ENCODE data around the gene U2SURP.

Gene U2SURP

DNA sequence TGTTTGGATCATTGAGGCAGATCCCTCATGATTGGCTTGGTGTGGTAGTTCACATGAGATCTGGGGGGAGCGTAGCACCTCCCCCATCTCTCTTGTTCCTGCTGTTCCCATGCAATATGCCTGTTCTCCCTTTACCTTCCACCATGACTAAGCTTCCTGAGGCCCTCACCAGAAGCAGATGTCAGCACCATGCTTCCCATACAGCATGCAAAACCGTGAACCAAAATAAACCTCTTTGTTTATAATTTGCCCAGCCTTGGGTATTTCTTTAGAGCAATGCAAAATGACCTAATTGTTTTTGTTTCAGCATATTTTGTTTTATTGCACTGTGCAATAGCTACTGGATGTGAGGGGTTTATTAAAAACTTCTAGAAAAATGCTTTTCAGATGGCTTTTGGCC lies 61.6 kb downstream of the U2SURP start:
- no peaks in the 10 kb centered on the region for H3K4me1 ChIP-seq
- no peak overlapping the region for H3K4me3 ChIP-seq (ENCODE audit: low read depth, low read length)
- H2AFZ ChIP-seq = no peak overlapping the region
- TF ChIP-seq, protein P1, sequence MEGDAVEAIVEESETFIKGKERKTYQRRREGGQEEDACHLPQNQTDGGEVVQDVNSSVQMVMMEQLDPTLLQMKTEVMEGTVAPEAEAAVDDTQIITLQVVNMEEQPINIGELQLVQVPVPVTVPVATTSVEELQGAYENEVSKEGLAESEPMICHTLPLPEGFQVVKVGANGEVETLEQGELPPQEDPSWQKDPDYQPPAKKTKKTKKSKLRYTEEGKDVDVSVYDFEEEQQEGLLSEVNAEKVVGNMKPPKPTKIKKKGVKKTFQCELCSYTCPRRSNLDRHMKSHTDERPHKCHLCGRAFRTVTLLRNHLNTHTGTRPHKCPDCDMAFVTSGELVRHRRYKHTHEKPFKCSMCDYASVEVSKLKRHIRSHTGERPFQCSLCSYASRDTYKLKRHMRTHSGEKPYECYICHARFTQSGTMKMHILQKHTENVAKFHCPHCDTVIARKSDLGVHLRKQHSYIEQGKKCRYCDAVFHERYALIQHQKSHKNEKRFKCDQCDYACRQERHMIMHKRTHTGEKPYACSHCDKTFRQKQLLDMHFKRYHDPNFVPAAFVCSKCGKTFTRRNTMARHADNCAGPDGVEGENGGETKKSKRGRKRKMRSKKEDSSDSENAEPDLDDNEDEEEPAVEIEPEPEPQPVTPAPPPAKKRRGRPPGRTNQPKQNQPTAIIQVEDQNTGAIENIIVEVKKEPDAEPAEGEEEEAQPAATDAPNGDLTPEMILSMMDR (IDR thresholded peaks at IDR 0.05) = no peak
- no peak overlapping the region for H3K4me2 ChIP-seq (ENCODE audit: low read length)
- H3K36me3 ChIP-seq (ENCODE audit: control insufficient read depth, insufficient read depth, low read length) = no peaks in the 10 kb centered on the region
- no peaks in the 10 kb centered on the region for H3K9me3 ChIP-seq (ENCODE audit: control insufficient read depth, low read length)
- no peaks in the 10 kb centered on the region for H3K27me3 ChIP-seq (ENCODE audit: control insufficient read depth, insufficient read depth, low read length)
- no peak overlapping the region for H3K27ac ChIP-seq
- no peaks in the 10 kb centered on the region for H3K79me2 ChIP-seq
- no peak overlapping the region for H3K9ac ChIP-seq

DNA sequence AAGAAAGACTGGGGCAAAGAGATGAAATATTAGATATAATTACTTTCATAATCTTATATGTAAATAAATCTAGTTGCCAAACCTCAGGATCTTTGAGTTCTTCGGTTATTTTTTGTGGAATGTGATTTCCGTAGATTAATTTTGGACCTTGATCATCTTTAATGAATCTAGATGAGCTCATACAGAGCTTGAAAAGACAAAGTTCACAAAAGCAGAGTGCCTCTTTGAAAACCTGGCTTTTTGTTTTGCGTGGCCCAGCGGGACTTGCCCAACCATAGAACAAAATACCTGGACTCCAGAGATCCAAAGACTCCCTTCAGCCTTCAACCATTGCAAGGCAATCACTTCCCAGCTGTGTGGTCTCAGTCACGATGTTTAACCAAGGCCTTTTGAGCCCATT lies 63.4 kb downstream of the U2SURP start:
- no peak overlapping the region for H3K9ac ChIP-seq
- no peak overlapping the region for H3K4me2 ChIP-seq (ENCODE audit: low read length)
- no peaks in the 10 kb centered on the region for H3K36me3 ChIP-seq (ENCODE audit: control insufficient read depth, insufficient read depth, low read length)
- H3K27me3 ChIP-seq (ENCODE audit: control insufficient read depth, insufficient read depth, low read length) = no peaks in the 10 kb centered on the region
- no peak overlapping the region for H2AFZ ChIP-seq
- no peak overlapping the region for H3K27ac ChIP-seq
- H3K4me3 ChIP-seq (ENCODE audit: low read depth, low read length) = no peak overlapping the region
- TF ChIP-seq, protein P1 (IDR thresholded peaks at IDR 0.05) = no peak
- H3K4me1 ChIP-seq = no peaks in the 10 kb centered on the region
- H3K9me3 ChIP-seq (ENCODE audit: control insufficient read depth, low read length) = no peaks in the 10 kb centered on the region
- no peaks in the 10 kb centered on the region for H3K79me2 ChIP-seq

DNA sequence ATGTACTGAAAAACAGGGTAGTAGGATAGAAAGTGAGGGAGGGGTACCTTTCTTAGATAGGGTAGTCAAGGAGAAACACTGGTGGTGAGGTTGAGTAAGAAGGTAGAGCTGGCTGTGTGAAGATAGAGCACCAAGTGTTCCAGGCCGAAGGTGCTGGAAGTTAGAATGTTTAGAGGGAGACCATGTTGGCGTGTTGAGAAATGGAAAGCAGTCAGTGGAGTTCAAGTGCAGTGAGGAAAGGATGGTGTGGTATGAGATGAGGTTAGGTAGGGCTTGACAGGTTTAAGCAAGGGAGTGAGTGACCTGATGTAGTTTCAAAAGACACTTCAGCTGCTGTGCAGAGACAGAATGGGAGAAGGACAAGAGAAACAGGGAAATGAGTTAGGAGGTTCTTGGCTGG lies 64.0 kb downstream of the U2SURP start:
- no peak overlapping the region for H3K4me2 ChIP-seq (ENCODE audit: low read length)
- no peak overlapping the region for H3K27ac ChIP-seq

DNA sequence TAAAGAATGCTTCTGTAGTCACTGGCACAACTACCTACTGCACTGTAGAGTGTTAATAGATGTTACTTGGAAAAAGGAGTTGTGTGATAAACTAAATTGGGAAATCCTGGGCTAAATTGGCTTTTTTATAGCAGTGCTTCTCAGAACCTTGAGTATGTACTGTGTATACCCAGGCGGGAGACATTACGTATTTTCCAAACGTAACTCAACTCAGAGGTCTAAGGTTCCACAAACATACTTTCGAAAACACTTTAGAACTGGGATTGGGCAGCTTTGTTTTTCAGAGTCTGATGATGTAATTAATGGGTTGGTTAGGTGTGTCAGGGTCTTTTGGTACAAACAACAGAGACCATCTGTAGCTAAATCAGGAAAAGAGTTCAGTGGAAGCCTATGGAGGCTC lies 64.7 kb downstream of the U2SURP start:
- no peaks in the 10 kb centered on the region for H3K4me1 ChIP-seq

More for the DNA sequence above, 64.0 kb downstream of the U2SURP start:
- TF ChIP-seq, protein P1 (IDR thresholded peaks at IDR 0.05) = no peak
- H3K9me3 ChIP-seq (ENCODE audit: control insufficient read depth, low read length) = no peaks in the 10 kb centered on the region
- H3K27me3 ChIP-seq (ENCODE audit: control insufficient read depth, insufficient read depth, low read length) = no peaks in the 10 kb centered on the region
- no peaks in the 10 kb centered on the region for H3K79me2 ChIP-seq
- H3K36me3 ChIP-seq (ENCODE audit: control insufficient read depth, insufficient read depth, low read length) = no peaks in the 10 kb centered on the region
- H3K9ac ChIP-seq = no peak overlapping the region
- H3K4me3 ChIP-seq (ENCODE audit: low read depth, low read length) = no peak overlapping the region
- H3K4me1 ChIP-seq = no peaks in the 10 kb centered on the region
- H2AFZ ChIP-seq = no peak overlapping the region

DNA sequence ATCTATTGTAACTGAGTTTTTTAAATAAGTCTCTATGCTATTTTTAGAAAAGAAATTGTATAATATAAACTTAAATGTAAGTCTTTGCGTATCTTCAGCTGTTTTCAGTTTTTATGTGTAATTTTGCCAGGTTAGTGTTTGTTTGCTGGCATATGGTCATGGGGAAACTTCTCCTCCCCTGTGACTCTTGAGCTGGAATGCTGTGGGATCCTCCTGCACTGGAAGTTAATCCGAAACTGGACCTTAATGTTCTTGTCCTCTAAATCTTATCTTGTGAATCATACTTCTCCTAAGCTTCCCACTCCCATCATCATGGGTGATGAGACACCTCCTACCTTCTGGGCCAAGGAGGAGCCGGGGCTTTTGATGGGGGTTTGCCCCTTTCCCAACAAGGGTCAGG lies 65.8 kb downstream of the U2SURP start:
- Histone ChIP-seq H3K4me1 (no peaks in the 10 kb centered on the region), H3K27ac (no peak overlapping the region), H3K9me3 (ENCODE audit: control insufficient read depth, low read length) (no peaks in the 10 kb centered on the region), H3K9ac (no peak overlapping the region), H3K36me3 (ENCODE audit: control insufficient read depth, insufficient read depth, low read length) (no peaks in the 10 kb centered on the region), H2AFZ (no peak overlapping the region), H3K4me2 (ENCODE audit: low read length) (no peak overlapping the region), H3K27me3 (ENCODE audit: control insufficient read depth, insufficient read depth, low read length) (no peaks in the 10 kb centered on the region), H3K79me2 (no peaks in the 10 kb centered on the region), H3K4me3 (ENCODE audit: low read depth, low read length) (no peak overlapping the region)
- TF ChIP-seq, protein P1 (IDR thresholded peaks at IDR 0.05) = no peak

More for the DNA sequence above, 64.7 kb downstream of the U2SURP start:
- H3K9ac ChIP-seq = no peak overlapping the region
- no peak overlapping the region for H2AFZ ChIP-seq
- no peak overlapping the region for H3K27ac ChIP-seq
- H3K79me2 ChIP-seq = no peaks in the 10 kb centered on the region
- H3K4me2 ChIP-seq (ENCODE audit: low read length) = no peak overlapping the region
- TF ChIP-seq, protein P1 (IDR thresholded peaks at IDR 0.05) = no peak
- no peaks in the 10 kb centered on the region for H3K9me3 ChIP-seq (ENCODE audit: control insufficient read depth, low read length)
- H3K27me3 ChIP-seq (ENCODE audit: control insufficient read depth, insufficient read depth, low read length) = no peaks in the 10 kb centered on the region
- H3K36me3 ChIP-seq (ENCODE audit: control insufficient read depth, insufficient read depth, low read length) = no peaks in the 10 kb centered on the region
- no peak overlapping the region for H3K4me3 ChIP-seq (ENCODE audit: low read depth, low read length)

All from parathyroid adenoma (tissue), 2 donors.